Measurements from ENCODE around the gene FKBP1A. TPM values are rescaled to one million over a fixed set of nuclear protein-coding genes. Genes with fewer than 3 reads are reported as not detected.

Gene FKBP1A
- total RNA-seq, 2 donors from 2014 or later: 259 to 309 TPM

GRCh38 chr20:1326031-1326930 lies 66.6 kb downstream of the FKBP1A start:
- DNase-seq: peak in 1 of 2 donors; percentile 39
- ATAC-seq: no peak
- intact Hi-C loops (cut with DNase I, micrococcal nuclease): loop anchor here in 1 of 2 donors (5.0 kb wide), 1 partner anchor 66 kb away; the partner anchor contains the start of gene FKBP1A

- intact Hi-C loops (cut with DNase I, micrococcal nuclease): loop anchor here in 1 of 2 donors (5.0 kb wide), 1 partner anchor 67 kb away; the partner anchor contains the start of gene FKBP1A
- peak; percentile 97 to 98 for DNase-seq
- ATAC-seq: peak; percentile 48
These were observed 67.5 kb downstream of the FKBP1A start for GRCh38 chr20:1325173-1326030.

- DNase-seq (no peak), ATAC-seq (peak; percentile 0)
These were observed 68.2 kb downstream of the FKBP1A start for GRCh38 chr20:1324598-1325172.

GRCh38 chr20:1323830-1324597 lies 68.8 kb downstream of the FKBP1A start:
- intact Hi-C loops (cut with DNase I, micrococcal nuclease): no loop called here
- DNase-seq: no peak
- ATAC-seq: no peak

More at GRCh38 chr20:1324598-1325172, 68.2 kb downstream of the FKBP1A start:
- intact Hi-C loops (cut with DNase I, micrococcal nuclease): loop anchor here in 1 of 2 donors (5.0 kb wide), 1 partner anchor 68 kb away; the partner anchor contains the start of gene FKBP1A

- intact Hi-C loops (cut with DNase I, micrococcal nuclease): no loop called here
These were observed 69.6 kb downstream of the FKBP1A start for GRCh38 chr20:1323256-1323655.

GRCh38 chr20:1322511-1323245 lies 70.2 kb downstream of the FKBP1A start:
- intact Hi-C loops (cut with DNase I, micrococcal nuclease): no loop called here
- no peak for DNase-seq
- no peak for ATAC-seq

More at GRCh38 chr20:1323256-1323655, 69.6 kb downstream of the FKBP1A start:
- ATAC-seq (no peak), DNase-seq (no peak)

GRCh38 chr20:1321654-1321939 lies 71.3 kb downstream of the FKBP1A start:
- intact Hi-C loops (cut with DNase I, micrococcal nuclease): no loop called here
- no peak for ATAC-seq
- DNase-seq: no peak

GRCh38 chr20:1320902-1321653 lies 71.8 kb downstream of the FKBP1A start:
- no peak for ATAC-seq
- intact Hi-C loops (cut with DNase I, micrococcal nuclease): no loop called here
- no peak for DNase-seq

GRCh38 chr20:1320016-1320415 lies 72.8 kb downstream of the FKBP1A start:
- no peak for DNase-seq
- intact Hi-C loops (cut with DNase I, micrococcal nuclease): no loop called here

GRCh38 chr20:1319462-1319861 lies 73.4 kb downstream of the FKBP1A start:
- intact Hi-C loops (cut with DNase I, micrococcal nuclease): no loop called here
- DNase-seq (no peak), ATAC-seq (no peak)

More at GRCh38 chr20:1320016-1320415, 72.8 kb downstream of the FKBP1A start:
- ATAC-seq: no peak

- intact Hi-C loops (cut with DNase I, micrococcal nuclease): no loop called here
- ATAC-seq (no peak), DNase-seq (no peak)
These were observed 73.8 kb downstream of the FKBP1A start for GRCh38 chr20:1319051-1319450.

Other genes starting within 250 kb of the FKBP1A start
- gene TMEM74B, start 208.1 kb downstream of the FKBP1A start, total RNA-seq: 1 to 10 TPM; 2.2 to 3.4 TPM
- gene C20orf202, start 189.6 kb downstream of the FKBP1A start, total RNA-seq: under 1 TPM; 0.18 to 0.59 TPM
- gene RAD21L1, start 167.0 kb downstream of the FKBP1A start, total RNA-seq: not detected
- gene SNPH, start 126.8 kb downstream of the FKBP1A start, total RNA-seq: 1 to 10 TPM; 1.4 to 2.4 TPM
- 100 to 1,000 TPM; 262 to 489 TPM for gene SDCBP2, start 63.9 kb downstream of the FKBP1A start, total RNA-seq
- gene NSFL1C, start 73.8 kb upstream of the FKBP1A start, total RNA-seq: 10 to 100 TPM; 61.6 to 81.5 TPM
- 1 to 10 TPM; 1.1 to 2.4 TPM for gene SIRPB2, start 98.4 kb upstream of the FKBP1A start, total RNA-seq
- gene SIRPD, start 164.7 kb upstream of the FKBP1A start, total RNA-seq: not detected
- gene SIRPB1, start 227.0 kb upstream of the FKBP1A start, total RNA-seq: 1 to 10 TPM in 1 of 2 donors, under 1 TPM in 1; 0.37 to 1.8 TPM

All from left colon (tissue), 2 donors.